K562 (cell line): ENCODE data around the gene C2CD4D. TPM values are rescaled to one million over a fixed set of nuclear protein-coding genes. Genes with fewer than 3 reads are reported as not detected.
A peak's percentile ranks its signal among the peaks of the same experiment; 100 is the strongest.

Source experiments
- CTBP1 ChIP-seq: fragments of 450-650 bp; IDR thresholded peaks from 2 replicates; pipeline ENCODE4 v1.6.1; 2016; ENCODE audit warnings: borderline replicate concordance
- HDAC6 ChIP-seq: IDR thresholded peaks from 2 replicates; pipeline ENCODE4 v1.6.1; 2012; ENCODE audit warnings: low read depth, mild to moderate bottlenecking, control low read depth, inconsistent platforms, low read length, moderate library complexity
- LEF1 ChIP-seq: fragments of 450-650 bp; IDR thresholded peaks from 2 replicates; pipeline ENCODE4 v1.6.1; 2016; ENCODE audit warnings: mild to moderate bottlenecking
- MAFF ChIP-seq: IDR thresholded peaks from 2 replicates; pipeline ENCODE4 v1.6.1; 2012; ENCODE audit warnings: low read length, improper control_type of control experiment
- MAFK ChIP-seq: IDR thresholded peaks from 2 replicates; pipeline ENCODE4 v1.6.1; 2011; ENCODE audit warnings: low read length, improper control_type of control experiment
- MAX ChIP-seq: sonication (generic); formaldehyde crosslinking; IDR thresholded peaks from 2 replicates; pipeline ENCODE4 v1.9.0; 2022; ENCODE audit warnings: mild to moderate bottlenecking, missing genetic modification reagents
- NFE2 ChIP-seq: IDR thresholded peaks from 2 replicates; pipeline ENCODE4 v1.6.1; 2014; ENCODE audit warnings: antibody characterized with exemption, low read depth
- NFIC ChIP-seq: fragments of 450-650 bp; IDR thresholded peaks from 2 replicates; pipeline ENCODE4 v1.6.1; 2017; ENCODE audit warnings: mild to moderate bottlenecking, inconsistent platforms
- NFYB ChIP-seq: IDR thresholded peaks from 2 replicates; pipeline ENCODE4 v1.6.1; 2011; ENCODE audit warnings: mild to moderate bottlenecking, moderate library complexity; ENCODE audit not compliant: insufficient read length; ENCODE audit errors: extremely low read depth
- RNF2 ChIP-seq: sonication (generic); IDR thresholded peaks from 2 replicates; pipeline ENCODE4 v1.6.1; 2016
- SIRT6 ChIP-seq: IDR thresholded peaks from one replicate; pipeline ENCODE4 v1.6.1; 2012; ENCODE audit warnings: low read depth, mild to moderate bottlenecking, control low read depth, inconsistent platforms, low read length, moderate library complexity
- TAF15 ChIP-seq: fragments of 200-400 bp; formaldehyde crosslinking; IDR thresholded peaks from 2 replicates; pipeline ENCODE4 v1.6.1; 2017; ENCODE audit warnings: mild to moderate bottlenecking, low read depth, low read length, moderate library complexity
- ZNF165 ChIP-seq: fragments of 250-450 bp; sonication (Bioruptor Pico); IDR thresholded peaks from 2 replicates; pipeline ENCODE4 v1.4.0; 2020; ENCODE audit warnings: borderline replicate concordance
- ZNF354B ChIP-seq: fragments of 250-450 bp; sonication (Bioruptor Pico); IDR thresholded peaks from 2 replicates; pipeline ENCODE4 v1.4.0; 2020
- ZNF41 ChIP-seq: fragments of 250-450 bp; sonication (Bioruptor Pico); conservative IDR thresholded peaks from 2 replicates; pipeline ENCODE4 v1.4.0; 2020; ENCODE audit warnings: mild to moderate bottlenecking
- ZZZ3 ChIP-seq: fragments of 450-650 bp; IDR thresholded peaks from 2 replicates; pipeline ENCODE4 v1.6.1; 2016; ENCODE audit warnings: antibody characterized with exemption, mild to moderate bottlenecking, moderate library complexity
- polyA plus RNA-seq, 8 experiments: library from polyadenylated mRNA; depleted of rRNA in 4 of 8; stranded (reverse) in 5 of 8; unstranded in 3 of 8; fragments of >200 nt; fragmentation: Nextera tagmentation in 2 of 8; fragmentation: Illumina TruSeq in 1 of 8; extraction: Ambion mirVana in 2 of 8; extraction: Trizol in 1 of 8; gene quantifications; 2 replicates each; pipeline versions ENCODE4 v1.2.1 to v1.2.3, GENCODE V29; 2011 to 2014; ENCODE audit warnings: inconsistent platforms in 1 of 8, missing spikeins in 1 of 8
- total RNA-seq, 7 experiments: library from RNA; depleted of rRNA in 6 of 7; stranded (reverse); fragments of >200 nt in 6 of 7; fragmentation: Illumina TruSeq in 2 of 7; extraction: Trizol in 2 of 7; gene quantifications; 2 replicates each; pipeline versions ENCODE4 v1.2.1 to v1.2.3, GENCODE V29; 2011 to 2021; ENCODE audit warnings: low replicate concordance in 1 of 7
- TF ChIP-seq, protein P1 (sequence below): fragments of 250-450 bp; sonication (Bioruptor Pico); IDR thresholded peaks from 2 replicates; pipeline ENCODE4 v1.8.0; 2021; ENCODE audit warnings: moderate library complexity, mild to moderate bottlenecking, inconsistent platforms
- TF ChIP-seq, protein P2 (sequence below), 2 experiments: fragments of 450-650 bp in 1 of 2; IDR thresholded peaks; 2 replicates each; pipeline ENCODE4 v1.6.1; 2011 to 2017; ENCODE audit warnings: low read depth in 2 of 2, antibody characterized with exemption in 1 of 2, borderline replicate concordance in 1 of 2, low read length in 1 of 2, mild to moderate bottlenecking in 1 of 2, mixed read lengths in 1 of 2; ENCODE audit not compliant: control insufficient read depth in 1 of 2
- TF ChIP-seq, protein P3 (sequence below): fragments of 250-450 bp; sonication (Bioruptor Pico); IDR thresholded peaks from 2 replicates; pipeline ENCODE4 v1.4.0; 2020; ENCODE audit warnings: mild to moderate bottlenecking, moderate library complexity
- TF ChIP-seq, protein P4 (sequence below), 3 experiments: fragments of 200-800 bp in 1 of 3; sonication (Bioruptor generic) in 1 of 3; sonication (generic) in 1 of 3; formaldehyde crosslinking in 1 of 3; IDR thresholded peaks; 2 replicates each; pipeline versions ENCODE4 v1.6.1 to v1.8.0; 2016 to 2022; ENCODE audit warnings: mild to moderate bottlenecking in 2 of 3, missing compliant biosample characterization in 2 of 3, missing genetic modification characterization in 2 of 3, missing genetic modification reagents in 1 of 3

Gene C2CD4D
- total and polyA plus RNA-seq, 9 of the 15 experiments (the other 6 are each of a cell fraction or from before 2014, with no cell fraction given), result not detected

DNA sequence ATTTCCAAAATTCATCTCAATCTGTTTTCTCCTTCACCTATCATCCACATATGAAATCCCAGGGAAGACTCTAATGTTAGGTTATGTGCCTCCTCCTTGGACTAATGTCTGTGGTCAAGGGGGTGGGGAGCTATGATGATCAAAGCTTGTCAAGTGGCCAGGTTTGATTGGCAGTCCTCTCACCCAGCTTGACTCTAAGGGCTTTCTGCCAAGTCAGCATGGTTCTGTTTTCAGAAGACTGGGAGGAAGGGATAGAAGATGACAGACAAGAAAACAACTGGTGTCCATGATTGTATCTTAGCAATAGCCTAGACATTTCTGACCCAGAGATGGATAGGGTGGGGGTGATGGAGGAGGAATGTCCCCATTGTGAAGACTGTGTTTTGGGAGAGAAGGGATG lies 23.0 kb upstream of the C2CD4D start (continued):
- TF ChIP-seq, protein P1, sequence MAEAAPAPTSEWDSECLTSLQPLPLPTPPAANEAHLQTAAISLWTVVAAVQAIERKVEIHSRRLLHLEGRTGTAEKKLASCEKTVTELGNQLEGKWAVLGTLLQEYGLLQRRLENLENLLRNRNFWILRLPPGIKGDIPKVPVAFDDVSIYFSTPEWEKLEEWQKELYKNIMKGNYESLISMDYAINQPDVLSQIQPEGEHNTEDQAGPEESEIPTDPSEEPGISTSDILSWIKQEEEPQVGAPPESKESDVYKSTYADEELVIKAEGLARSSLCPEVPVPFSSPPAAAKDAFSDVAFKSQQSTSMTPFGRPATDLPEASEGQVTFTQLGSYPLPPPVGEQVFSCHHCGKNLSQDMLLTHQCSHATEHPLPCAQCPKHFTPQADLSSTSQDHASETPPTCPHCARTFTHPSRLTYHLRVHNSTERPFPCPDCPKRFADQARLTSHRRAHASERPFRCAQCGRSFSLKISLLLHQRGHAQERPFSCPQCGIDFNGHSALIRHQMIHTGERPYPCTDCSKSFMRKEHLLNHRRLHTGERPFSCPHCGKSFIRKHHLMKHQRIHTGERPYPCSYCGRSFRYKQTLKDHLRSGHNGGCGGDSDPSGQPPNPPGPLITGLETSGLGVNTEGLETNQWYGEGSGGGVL (CRISPR knock-in tag), result no peak
- no peak for TF ChIP-seq ZNF41 (CRISPR knock-in tag)
- no peak for TF ChIP-seq NFYB
- TF ChIP-seq RNF2, result no peak
- peak; percentile 88 for TF ChIP-seq LEF1
- peak; percentile 39; the same call in 1 of the 2 replicates for TF ChIP-seq NFE2
- TF ChIP-seq, protein P2, sequence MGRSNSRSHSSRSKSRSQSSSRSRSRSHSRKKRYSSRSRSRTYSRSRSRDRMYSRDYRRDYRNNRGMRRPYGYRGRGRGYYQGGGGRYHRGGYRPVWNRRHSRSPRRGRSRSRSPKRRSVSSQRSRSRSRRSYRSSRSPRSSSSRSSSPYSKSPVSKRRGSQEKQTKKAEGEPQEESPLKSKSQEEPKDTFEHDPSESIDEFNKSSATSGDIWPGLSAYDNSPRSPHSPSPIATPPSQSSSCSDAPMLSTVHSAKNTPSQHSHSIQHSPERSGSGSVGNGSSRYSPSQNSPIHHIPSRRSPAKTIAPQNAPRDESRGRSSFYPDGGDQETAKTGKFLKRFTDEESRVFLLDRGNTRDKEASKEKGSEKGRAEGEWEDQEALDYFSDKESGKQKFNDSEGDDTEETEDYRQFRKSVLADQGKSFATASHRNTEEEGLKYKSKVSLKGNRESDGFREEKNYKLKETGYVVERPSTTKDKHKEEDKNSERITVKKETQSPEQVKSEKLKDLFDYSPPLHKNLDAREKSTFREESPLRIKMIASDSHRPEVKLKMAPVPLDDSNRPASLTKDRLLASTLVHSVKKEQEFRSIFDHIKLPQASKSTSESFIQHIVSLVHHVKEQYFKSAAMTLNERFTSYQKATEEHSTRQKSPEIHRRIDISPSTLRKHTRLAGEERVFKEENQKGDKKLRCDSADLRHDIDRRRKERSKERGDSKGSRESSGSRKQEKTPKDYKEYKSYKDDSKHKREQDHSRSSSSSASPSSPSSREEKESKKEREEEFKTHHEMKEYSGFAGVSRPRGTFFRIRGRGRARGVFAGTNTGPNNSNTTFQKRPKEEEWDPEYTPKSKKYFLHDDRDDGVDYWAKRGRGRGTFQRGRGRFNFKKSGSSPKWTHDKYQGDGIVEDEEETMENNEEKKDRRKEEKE (IDR thresholded peaks at IDR 0.05; ENCODE audit: borderline replicate concordance in 1 of 2, control insufficient read depth in 1 of 2, low read depth in 2 of 2, low read length in 1 of 2), result no peak
- TF ChIP-seq, protein P3, sequence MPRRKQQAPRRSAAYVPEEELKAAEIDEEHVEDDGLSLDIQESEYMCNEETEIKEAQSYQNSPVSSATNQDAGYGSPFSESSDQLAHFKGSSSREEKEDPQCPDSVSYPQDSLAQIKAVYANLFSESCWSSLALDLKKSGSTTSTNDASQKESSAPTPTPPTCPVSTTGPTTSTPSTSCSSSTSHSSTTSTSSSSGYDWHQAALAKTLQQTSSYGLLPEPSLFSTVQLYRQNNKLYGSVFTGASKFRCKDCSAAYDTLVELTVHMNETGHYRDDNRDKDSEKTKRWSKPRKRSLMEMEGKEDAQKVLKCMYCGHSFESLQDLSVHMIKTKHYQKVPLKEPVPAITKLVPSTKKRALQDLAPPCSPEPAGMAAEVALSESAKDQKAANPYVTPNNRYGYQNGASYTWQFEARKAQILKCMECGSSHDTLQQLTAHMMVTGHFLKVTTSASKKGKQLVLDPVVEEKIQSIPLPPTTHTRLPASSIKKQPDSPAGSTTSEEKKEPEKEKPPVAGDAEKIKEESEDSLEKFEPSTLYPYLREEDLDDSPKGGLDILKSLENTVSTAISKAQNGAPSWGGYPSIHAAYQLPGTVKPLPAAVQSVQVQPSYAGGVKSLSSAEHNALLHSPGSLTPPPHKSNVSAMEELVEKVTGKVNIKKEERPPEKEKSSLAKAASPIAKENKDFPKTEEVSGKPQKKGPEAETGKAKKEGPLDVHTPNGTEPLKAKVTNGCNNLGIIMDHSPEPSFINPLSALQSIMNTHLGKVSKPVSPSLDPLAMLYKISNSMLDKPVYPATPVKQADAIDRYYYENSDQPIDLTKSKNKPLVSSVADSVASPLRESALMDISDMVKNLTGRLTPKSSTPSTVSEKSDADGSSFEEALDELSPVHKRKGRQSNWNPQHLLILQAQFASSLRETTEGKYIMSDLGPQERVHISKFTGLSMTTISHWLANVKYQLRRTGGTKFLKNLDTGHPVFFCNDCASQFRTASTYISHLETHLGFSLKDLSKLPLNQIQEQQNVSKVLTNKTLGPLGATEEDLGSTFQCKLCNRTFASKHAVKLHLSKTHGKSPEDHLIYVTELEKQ, result no peak
- TF ChIP-seq SIRT6, result no peak
- TF ChIP-seq ZNF354B (CRISPR knock-in tag), result no peak
- no peak for TF ChIP-seq ZNF165
- TF ChIP-seq CTBP1, result peak; percentile 43; the same call in 1 of the 2 replicates
- TF ChIP-seq HDAC6, result no peak
- TF ChIP-seq MAX, result no peak
- TF ChIP-seq MAFF, result peak; percentile 90
- TF ChIP-seq, protein P4, sequence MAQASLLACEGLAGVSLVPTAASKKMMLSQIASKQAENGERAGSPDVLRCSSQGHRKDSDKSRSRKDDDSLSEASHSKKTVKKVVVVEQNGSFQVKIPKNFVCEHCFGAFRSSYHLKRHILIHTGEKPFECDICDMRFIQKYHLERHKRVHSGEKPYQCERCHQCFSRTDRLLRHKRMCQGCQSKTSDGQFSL (CRISPR knock-in tag; IDR thresholded peaks at IDR 0.05), result no peak
- TF ChIP-seq, protein P4 (tag; IDR thresholded peaks at IDR 0.05), result 0 out of 4 replicates have a peak, but pooled peaks of 1 of the 2 experiments have one; percentile 15
- no peak for TF ChIP-seq TAF15
- peak; percentile 37 for TF ChIP-seq NFIC
- peak; percentile 92 for TF ChIP-seq MAFK
- no peak for TF ChIP-seq ZZZ3
